H1 (cell line): ENCODE data around the gene PARD3. TPM values are rescaled to one million over a fixed set of nuclear protein-coding genes. Genes with fewer than 3 reads are reported as not detected.

Experiments
- CTCF ChIA-PET: fragments of 300-600 bp; sonication (Branson Sonifier 250); formaldehyde crosslinking; loops from one replicate; lab custom pipeline; 2021; ENCODE audit not compliant: partially characterized antibody; lab: Charles Lee
- POLR2A ChIA-PET: fragments of 300-600 bp; sonication (Branson Sonifier 250); formaldehyde crosslinking; loops from one replicate; lab custom pipeline; 2021; ENCODE audit warnings: inconsistent platforms; ENCODE audit not compliant: partially characterized antibody; lab: Charles Lee
- DNase-seq, 2 experiments: peaks; one replicate each; pipeline versions ENCODE4 v3.0.0 to v3.0.0-alpha.2; 2010 to 2022; ENCODE audit warnings: low spot score in 2 of 2, low read depth in 1 of 2, mixed read lengths in 1 of 2
- FAIRE-seq: peaks from 2 replicates; lab custom pipeline; 2011; peaks lifted over from hg19 to GRCh38; lab: Jason Lieb, UNC
- H2AFZ ChIP-seq: 2 replicates; pipeline ENCODE4 v1.8.1; 2012; ENCODE audit warnings: low read length, inconsistent platforms
- H2AK5ac ChIP-seq: 2 replicates; pipeline ENCODE4 v1.6.1; 2013; ENCODE audit warnings: low read depth, low read length
- H2BK120ac ChIP-seq: replicated peaks from 2 replicates; pipeline ENCODE3; 2013; ENCODE audit warnings: low read depth, low read length, inconsistent platforms
- H2BK12ac ChIP-seq: 2 replicates; pipeline ENCODE4 v1.6.1; 2013; ENCODE audit warnings: low read depth, low read length
- H2BK15ac ChIP-seq: 2 replicates; pipeline ENCODE4 v1.6.1; 2013; ENCODE audit warnings: low read length
- H2BK20ac ChIP-seq: 2 replicates; pipeline ENCODE4 v1.6.1; 2013; ENCODE audit warnings: low read length
- H2BK5ac ChIP-seq: 2 replicates; pipeline ENCODE4 v1.6.1; 2013; ENCODE audit warnings: low read depth, low read length
- H3K14ac ChIP-seq: 2 replicates; pipeline ENCODE4 v1.6.1; 2013; ENCODE audit warnings: inconsistent platforms; ENCODE audit not compliant: insufficient read length
- H3K18ac ChIP-seq: 2 replicates; pipeline ENCODE4 v1.6.1; 2013; ENCODE audit warnings: low read length; ENCODE audit errors: extremely low read depth
- H3K23ac ChIP-seq: 2 replicates; pipeline ENCODE4 v1.6.1; 2013; ENCODE audit warnings: inconsistent platforms; ENCODE audit not compliant: insufficient read length
- H3K23me2 ChIP-seq: 2 replicates; pipeline ENCODE4 v1.6.1; 2013; ENCODE audit warnings: low read depth, low read length
- H3K27ac ChIP-seq: 2 replicates; pipeline ENCODE4 v1.6.1; 2011; ENCODE audit warnings: low read depth, low read length, inconsistent platforms
- H3K27me3 ChIP-seq, 4 experiments: replicated peaks in 1 of 4; 1 replicate in 1 of 4; 2 replicates in 3 of 4; pipeline versions ENCODE4 v1.6.1 to v1.8.1; 2011 to 2013; ENCODE audit warnings: low read length in 3 of 4, mild to moderate bottlenecking in 3 of 4, inconsistent platforms in 2 of 4, mixed read lengths in 2 of 4, moderate library complexity in 1 of 4; ENCODE audit not compliant: control insufficient read depth in 3 of 4, insufficient read depth in 3 of 4; ENCODE audit errors: extremely low read depth in 1 of 4
- H3K36me3 ChIP-seq, 4 experiments: 2 replicates each; pipeline versions ENCODE4 v1.6.1 to v1.8.1; 2011 to 2013; ENCODE audit warnings: mild to moderate bottlenecking in 4 of 4, low read length in 3 of 4, moderate library complexity in 2 of 4, control low read depth in 1 of 4, inconsistent platforms in 1 of 4; ENCODE audit not compliant: insufficient read depth in 4 of 4, control insufficient read depth in 2 of 4
- H3K4ac ChIP-seq: replicated peaks from 2 replicates; pipeline ENCODE3; 2013; ENCODE audit warnings: low read length, low read depth, mixed read lengths, inconsistent platforms; ENCODE audit not compliant: insufficient read length
- H3K4me1 ChIP-seq, 4 experiments: replicated peaks in 1 of 4; 1 replicate in 1 of 4; 2 replicates in 3 of 4; pipeline versions ENCODE4 v1.6.1 to v1.8.1; 2011 to 2013; ENCODE audit warnings: low read length in 3 of 4, inconsistent platforms in 2 of 4, mixed read lengths in 1 of 4; ENCODE audit not compliant: insufficient read depth in 4 of 4, control insufficient read depth in 3 of 4
- H3K4me2 ChIP-seq, 2 experiments: 2 replicates each; pipeline versions ENCODE4 v1.6.1 to v1.8.1; 2011 to 2013; ENCODE audit warnings: low read depth in 2 of 2, low read length in 2 of 2, control low read depth in 1 of 2, inconsistent platforms in 1 of 2, mild to moderate bottlenecking in 1 of 2; ENCODE audit not compliant: insufficient read depth in 1 of 2
- H3K4me3 ChIP-seq, 4 experiments: fragments of 200-600, 300-600 bp in 1 of 4; sonication (generic), shearing (Covaris generic), sonication (Bioruptor Twin) in 1 of 4; 2 replicates each; pipeline versions ENCODE4 v1.5.1 to v1.8.1; 2011 to 2016; ENCODE audit warnings: low read length in 4 of 4, low read depth in 3 of 4, control low read depth in 2 of 4, inconsistent platforms in 2 of 4, mild to moderate bottlenecking in 2 of 4, mixed read lengths in 1 of 4, moderate library complexity in 1 of 4; ENCODE audit not compliant: insufficient read depth in 2 of 4; ENCODE audit errors: extremely low read depth in 1 of 4
- H3K56ac ChIP-seq: replicated peaks from 2 replicates; pipeline ENCODE3; 2013; ENCODE audit warnings: low read depth, mild to moderate bottlenecking, mixed read lengths, low read length, inconsistent platforms; ENCODE audit not compliant: insufficient read length
- H3K79me1 ChIP-seq: 2 replicates; pipeline ENCODE4 v1.6.1; 2013; ENCODE audit warnings: low read depth, low read length, control low read depth
- H3K79me2 ChIP-seq, 2 experiments: 2 replicates each; pipeline versions ENCODE4 v1.6.1 to v1.8.1; 2012 to 2013; ENCODE audit warnings: low read length in 2 of 2, mild to moderate bottlenecking in 2 of 2, inconsistent platforms in 1 of 2; ENCODE audit not compliant: insufficient read depth in 2 of 2, control insufficient read depth in 1 of 2
- H3K9ac ChIP-seq, 4 experiments: replicated peaks in 1 of 4; 1 replicate in 1 of 4; 2 replicates in 3 of 4; pipeline versions ENCODE4 v1.6.1 to v1.8.1; 2011 to 2013; ENCODE audit warnings: low read depth in 3 of 4, low read length in 3 of 4, control low read depth in 2 of 4, mild to moderate bottlenecking in 2 of 4, moderate library complexity in 2 of 4, inconsistent platforms in 1 of 4; ENCODE audit errors: extremely low read depth in 1 of 4
- H3K9me3 ChIP-seq, 2 experiments: 2 replicates each; pipeline versions ENCODE4 v1.6.1 to v1.8.1; 2012 to 2013; ENCODE audit warnings: mild to moderate bottlenecking in 2 of 2, moderate library complexity in 2 of 2, control low read depth in 1 of 2, inconsistent platforms in 1 of 2, low read depth in 1 of 2, low read length in 1 of 2, mixed read lengths in 1 of 2; ENCODE audit not compliant: insufficient read depth in 2 of 2
- H4K20me1 ChIP-seq, 2 experiments: replicated peaks in 1 of 2; 2 replicates each; pipeline versions ENCODE3 to v1.8.1; 2011 to 2013; ENCODE audit warnings: inconsistent platforms in 2 of 2, low read length in 2 of 2, mild to moderate bottlenecking in 1 of 2; ENCODE audit not compliant: insufficient read depth in 2 of 2, control insufficient read depth in 1 of 2
- H4K5ac ChIP-seq: 2 replicates; pipeline ENCODE4 v1.6.1; 2013; ENCODE audit warnings: low read length, low read depth, mixed read lengths, inconsistent platforms; ENCODE audit not compliant: insufficient read length
- H4K8ac ChIP-seq: 2 replicates; pipeline ENCODE4 v1.8.0; 2013; ENCODE audit warnings: mild to moderate bottlenecking, moderate library complexity, low read length, inconsistent platforms; ENCODE audit not compliant: insufficient read depth; ENCODE audit errors: extremely low read depth
- H4K91ac ChIP-seq: replicated peaks from 2 replicates; pipeline ENCODE3; 2013; ENCODE audit warnings: low read length, mixed read lengths, inconsistent platforms; ENCODE audit not compliant: insufficient read length
- FOSL1 ChIP-seq: IDR thresholded peaks from 2 replicates; pipeline ENCODE4 v1.6.1; 2011; ENCODE audit warnings: mild to moderate bottlenecking, low read depth, low read length, moderate library complexity; ENCODE audit not compliant: insufficient read depth
- GTF2F1 ChIP-seq: IDR thresholded peaks from 2 replicates; pipeline ENCODE4 v1.6.1; 2012; ENCODE audit warnings: low read depth, low read length, improper control_type of control experiment, borderline replicate concordance
- NRF1 ChIP-seq: IDR thresholded peaks from 2 replicates; pipeline ENCODE4 v1.6.1; 2011; ENCODE audit warnings: mild to moderate bottlenecking, low read depth, low read length, improper control_type of control experiment
- TBP ChIP-seq: IDR thresholded peaks from 2 replicates; pipeline ENCODE4 v1.6.1; 2011; ENCODE audit warnings: low read depth, low read length, improper control_type of control experiment
- TCF12 ChIP-seq: IDR thresholded peaks from 2 replicates; pipeline ENCODE4 v1.6.1; 2011; ENCODE audit warnings: low read depth, mild to moderate bottlenecking, low read length
- WGBS, 2 experiments: shearing (Covaris generic) in 1 of 2; methylation state at CpG; one replicate each; pipeline versions ENCODE4 v1.1.6 to v1.1.7; 2013 to 2015; ENCODE audit warnings: low lambda C conversion rate in 2 of 2, mixed read lengths in 2 of 2, inconsistent platforms in 1 of 2, low coverage in 1 of 2, missing lambda C conversion rate in 1 of 2; ENCODE audit not compliant: insufficient replicate concordance in 2 of 2, insufficient coverage in 1 of 2, insufficient read length in 1 of 2; ENCODE audit errors: extremely low coverage in 1 of 2, missing lambda C conversion rate in 1 of 2; 5-methylcytosine and 5-hydroxymethylcytosine counted together
- polyA plus RNA-seq, 7 experiments: library from polyadenylated mRNA; depleted of rRNA in 3 of 7; stranded (reverse) in 5 of 7; unstranded in 2 of 7; fragments of >200 nt in 5 of 7; fragments of 200-250 nt in 2 of 7; gene quantifications; 1 replicate in 5 of 7; 2 replicates in 1 of 7; 4 replicates in 1 of 7; pipeline versions ENCODE4 v1.2.1 to v1.2.3, GENCODE V29; 2011 to 2013; ENCODE audit warnings: missing spikeins in 2 of 7, mixed read lengths in 2 of 7
- total RNA-seq: library from RNA; stranded (reverse); fragmentation: NEBNext Ultra II Directional; extraction: Animal tissue kit (Norgen Biotek cat#: 25700); gene quantifications from 2 replicates; pipeline ENCODE4 v1.2.1, GENCODE V29; 2021

PARD3 gene
- total and polyA plus RNA-seq, 2 of the 8 experiments (the other 6 are each of a cell fraction or from before 2014, with no cell fraction given), result 19.7 to 49.1 TPM

GRCh38 chr10:34653530-34653929 lies 161.6 kb downstream of the PARD3 start:
- Histone ChIP-seq H3K27ac (no peak overlapping the region), H3K4me2 (peak overlapping the region in 1 of 2 experiments; percentile 42; a peak in 1 of 4 replicates)
- FAIRE-seq, result no peak

More at GRCh38 chr10:34653530-34653929, 161.6 kb downstream of the PARD3 start:
- H4K91ac ChIP-seq, result no peak overlapping the region
- TF ChIP-seq NRF1, result no peak
- no peak for TF ChIP-seq TCF12
- TF ChIP-seq TBP, result no peak
- TF ChIP-seq GTF2F1, result no peak
- TF ChIP-seq FOSL1, result no peak
- TF ChIP-seq, all 59 proteins: peak for 0
- Histone ChIP-seq H3K4me1 (peaks cover 9 to 36% (median 27%) of the 10 kb centered on the region in 4 experiments), H3K23ac (no peak overlapping the region), H2BK12ac (no peak overlapping the region), H4K20me1 (peaks cover 0 to 2% of the 10 kb centered on the region in 2 experiments), H3K9ac (no peak overlapping the region), H3K79me2 (peaks cover 5 to 66% of the 10 kb centered on the region in 2 experiments), H2BK20ac (no peak overlapping the region), H2BK120ac (peak overlapping the region; percentile 68), H3K27me3 (no peaks in the 10 kb centered on the region), H3K56ac (no peak overlapping the region), H4K8ac (no peak overlapping the region), H3K4me3 (peak overlapping the region in 1 of 4 experiments; percentile 26; a peak in 1 of 8 replicates), H2BK15ac (no peak overlapping the region), H3K9me3 (no peaks in the 10 kb centered on the region), H2AFZ (no peak overlapping the region), H2AK5ac (peak overlapping the region; percentile 88), H3K23me2 (no peaks in the 10 kb centered on the region), H3K79me1 (peaks cover 10% of the 10 kb centered on the region), H3K18ac (no peak overlapping the region), H4K5ac (no peak overlapping the region), H2BK5ac (no peak overlapping the region), H3K36me3 (no peaks in the 10 kb centered on the region), H3K14ac (no peak overlapping the region), H3K4ac (no peak overlapping the region)
- ChIA-PET POLR2A (no interaction called here), CTCF (interaction anchor here (2.7 to 2.8 kb wide), 2 partner anchors 79 to 332 kb away, joined by 10 read pairs; no protein-coding TSS in a partner anchor)
- 90% methylated on average over 4 of the region's 4 CpGs; no CpG with 5 or more reads in 1 of the 2 experiments for WGBS, 2 experiments
- DNase-seq, result no peak
